SK-N-SH (cell line): ENCODE results near the gene NANS. TPM values are rescaled to one million over a fixed set of nuclear protein-coding genes. Genes with fewer than 3 reads are reported as not detected.
A peak's percentile ranks its signal among the peaks of the same experiment; 100 is the strongest.
"Not testable (repeated sequence)": the region's sequence is repeated elsewhere in the genome, so short reads cannot be mapped to it uniquely, and the experiment has no call there.

Experiments
- CTCF ChIA-PET: fragments of 300-600, 350-600 bp; formaldehyde crosslinking; extraction: SDS; loops from one replicate; lab custom pipeline; 2021; lab: Yijun Ruan, JAX
- POLR2A ChIA-PET: fragments of 350-600 bp; sonication (Branson Sonifier 250); formaldehyde crosslinking; extraction: SDS; loops from one replicate; lab custom pipeline; 2020; ENCODE audit warnings: antibody characterized with exemption, inconsistent platforms; lab: Yijun Ruan, JAX
- DNase-seq: peaks from one replicate; pipeline ENCODE4 v3.0.0; 2012
- H2AFZ ChIP-seq: fragments of 200-600 bp; sonication (generic); 2 replicates; pipeline ENCODE4 v1.8.1; 2016; ENCODE audit warnings: antibody characterized with exemption, mild to moderate bottlenecking, low read depth
- H3F3A ChIP-seq: fragments of 200-600 bp; sonication (generic); replicated peaks from 2 replicates; pipeline ENCODE3; 2016; ENCODE audit warnings: antibody characterized with exemption, mild to moderate bottlenecking; ENCODE audit not compliant: insufficient read depth
- H3K27ac ChIP-seq, 2 experiments: fragments of 200-500 bp in 1 of 2; fragments of 200-600 bp in 1 of 2; sonication (Bioruptor generic) in 1 of 2; sonication (generic), shearing (Covaris generic) in 1 of 2; 2 replicates each; pipeline versions ENCODE4 v1.5.1 to v1.6.1; 2014 to 2016; ENCODE audit warnings: low read depth in 2 of 2, inconsistent platforms in 1 of 2, low read length in 1 of 2, mild to moderate bottlenecking in 1 of 2, mixed read lengths in 1 of 2
- H3K27me3 ChIP-seq: fragments of 200-600 bp; sonication (generic), shearing (Covaris generic); 2 replicates; pipeline ENCODE4 v1.6.1; 2016; ENCODE audit warnings: mixed run types; ENCODE audit not compliant: insufficient read depth
- H3K36me3 ChIP-seq, 2 experiments: fragments of 200-500 bp in 1 of 2; fragments of 200-600 bp in 1 of 2; sonication (Bioruptor generic) in 1 of 2; sonication (generic) in 1 of 2; replicated peaks in 1 of 2; 2 replicates each; pipeline versions ENCODE3 to v1.5.1; 2014 to 2016; ENCODE audit warnings: low read length in 1 of 2, mild to moderate bottlenecking in 1 of 2; ENCODE audit not compliant: insufficient read depth in 2 of 2, control insufficient read depth in 1 of 2
- H3K4me1 ChIP-seq, 2 experiments: fragments of 200-500 bp in 1 of 2; fragments of 200-600 bp in 1 of 2; sonication (Bioruptor generic) in 1 of 2; sonication (generic), shearing (Covaris generic) in 1 of 2; 2 replicates each; pipeline versions ENCODE4 v1.5.1 to v1.6.1; 2014 to 2016; ENCODE audit warnings: low read depth in 1 of 2, low read length in 1 of 2, mixed run types in 1 of 2; ENCODE audit not compliant: insufficient read depth in 2 of 2, control insufficient read depth in 1 of 2
- H3K4me2 ChIP-seq: fragments of 200-600 bp; sonication (generic), shearing (Covaris generic); 2 replicates; pipeline ENCODE4 v1.6.1; 2017; ENCODE audit warnings: mixed run types
- H3K4me3 ChIP-seq, 2 experiments: fragments of 200-500 bp in 1 of 2; fragments of 200-600 bp in 1 of 2; sonication (Bioruptor generic) in 1 of 2; sonication (generic), shearing (Covaris generic) in 1 of 2; 2 replicates each; pipeline versions ENCODE4 v1.5.1 to v1.8.1; 2014 to 2016; ENCODE audit warnings: low read depth in 2 of 2, inconsistent platforms in 1 of 2, low read length in 1 of 2, mild to moderate bottlenecking in 1 of 2, mixed read lengths in 1 of 2, moderate library complexity in 1 of 2
- H3K79me2 ChIP-seq: fragments of 200-600 bp; sonication (generic); 2 replicates; pipeline ENCODE4 v1.8.1; 2017; ENCODE audit warnings: mild to moderate bottlenecking; ENCODE audit not compliant: insufficient read depth
- H3K9ac ChIP-seq: fragments of 200-600 bp; sonication (generic); 2 replicates; pipeline ENCODE4 v1.6.1; 2017; ENCODE audit warnings: mixed run types
- H3K9me2 ChIP-seq: fragments of 200-600 bp; sonication (generic); 2 replicates; pipeline ENCODE4 v1.6.1; 2017; ENCODE audit warnings: mixed run types
- H3K9me3 ChIP-seq: fragments of 200-600 bp; sonication (generic); 2 replicates; pipeline ENCODE4 v1.6.1; 2017; ENCODE audit warnings: mixed run types, mild to moderate bottlenecking, moderate library complexity
- H4K20me1 ChIP-seq: fragments of 200-600 bp; sonication (generic); 2 replicates; pipeline ENCODE4 v1.6.1; 2017; ENCODE audit warnings: mild to moderate bottlenecking, mixed run types; ENCODE audit not compliant: insufficient read depth
- CHD2 ChIP-seq: fragments of 150-350 bp; IDR thresholded peaks from 2 replicates; pipeline ENCODE4 v1.6.1; 2018; ENCODE audit warnings: low read length; ENCODE audit not compliant: partially characterized antibody
- EP300 ChIP-seq, 2 experiments: IDR thresholded peaks; 2 replicates each; pipeline versions ENCODE4 v1.4.0 to v1.6.1; 2012; ENCODE audit warnings: borderline replicate concordance in 1 of 2, low read depth in 1 of 2, low read length in 1 of 2
- FOSL2 ChIP-seq: IDR thresholded peaks from 2 replicates; pipeline ENCODE4 v1.4.0; 2012; ENCODE audit warnings: low read depth, mild to moderate bottlenecking, moderate library complexity, borderline replicate concordance
- GATA2 ChIP-seq: sonication (generic); formaldehyde crosslinking; IDR thresholded peaks from 2 replicates; pipeline ENCODE4 v1.5.0; 2020; ENCODE audit warnings: mild to moderate bottlenecking, missing genetic modification reagents
- JUND ChIP-seq: IDR thresholded peaks from 2 replicates; pipeline ENCODE4 v1.4.0; 2012
- MXI1 ChIP-seq: IDR thresholded peaks from 2 replicates; pipeline ENCODE4 v1.6.1; 2012; ENCODE audit warnings: mild to moderate bottlenecking, low read depth, low read length, improper control_type of control experiment
- RAD21 ChIP-seq: IDR thresholded peaks from 2 replicates; pipeline ENCODE4 v1.6.1; 2012; ENCODE audit warnings: mild to moderate bottlenecking, low read length
- RCOR1 ChIP-seq: fragments of 150-350 bp; IDR thresholded peaks from 2 replicates; pipeline ENCODE4 v1.6.1; 2017; ENCODE audit warnings: antibody characterized with exemption, low read length
- RFX5 ChIP-seq: IDR thresholded peaks from 2 replicates; pipeline ENCODE4 v1.6.1; 2012; ENCODE audit warnings: mild to moderate bottlenecking, improper control_type of control experiment, low read length
- RXRA ChIP-seq: IDR thresholded peaks from 2 replicates; pipeline ENCODE4 v1.4.0; 2012; ENCODE audit warnings: low read depth, mild to moderate bottlenecking, borderline replicate concordance
- SMC3 ChIP-seq: IDR thresholded peaks from 2 replicates; pipeline ENCODE4 v1.6.1; 2012; ENCODE audit warnings: low read depth, low read length, improper control_type of control experiment
- TAF1 ChIP-seq: IDR thresholded peaks from 2 replicates; pipeline ENCODE4 v1.6.1; 2012; ENCODE audit warnings: low read depth, mild to moderate bottlenecking, low read length, moderate library complexity, borderline replicate concordance
- YY1 ChIP-seq: IDR thresholded peaks from 2 replicates; pipeline ENCODE4 v1.4.0; 2012; ENCODE audit warnings: low read depth, mild to moderate bottlenecking
- WGBS: methylation state at CpG from one replicate; pipeline ENCODE4 v1.1.6; 2017; ENCODE audit warnings: low lambda C conversion rate; 5-methylcytosine and 5-hydroxymethylcytosine counted together
- polyA plus RNA-seq, 3 experiments: library from polyadenylated mRNA; depleted of rRNA; stranded (reverse); fragments of >200 nt; gene quantifications; 2 replicates each; pipeline ENCODE4 v1.2.3, GENCODE V29; 2012
- TF ChIP-seq, protein P1 (sequence below): IDR thresholded peaks from 2 replicates; pipeline ENCODE4 v1.4.0; 2012; ENCODE audit warnings: low read depth, borderline replicate concordance
- TF ChIP-seq, protein P2 (sequence below): IDR thresholded peaks from 2 replicates; pipeline ENCODE4 v1.4.0; 2012; ENCODE audit warnings: low read depth
- TF ChIP-seq, protein P3 (sequence below): fragments of 200-600 bp; sonication (generic); IDR thresholded peaks from 2 replicates; pipeline ENCODE4 v1.6.1; 2017; ENCODE audit warnings: antibody characterized with exemption, mild to moderate bottlenecking, moderate library complexity

The NANS gene
- polyA plus RNA-seq, 1 of the 3 experiments (the other 2 are of a cell fraction), result 61.3 TPM

DNA sequence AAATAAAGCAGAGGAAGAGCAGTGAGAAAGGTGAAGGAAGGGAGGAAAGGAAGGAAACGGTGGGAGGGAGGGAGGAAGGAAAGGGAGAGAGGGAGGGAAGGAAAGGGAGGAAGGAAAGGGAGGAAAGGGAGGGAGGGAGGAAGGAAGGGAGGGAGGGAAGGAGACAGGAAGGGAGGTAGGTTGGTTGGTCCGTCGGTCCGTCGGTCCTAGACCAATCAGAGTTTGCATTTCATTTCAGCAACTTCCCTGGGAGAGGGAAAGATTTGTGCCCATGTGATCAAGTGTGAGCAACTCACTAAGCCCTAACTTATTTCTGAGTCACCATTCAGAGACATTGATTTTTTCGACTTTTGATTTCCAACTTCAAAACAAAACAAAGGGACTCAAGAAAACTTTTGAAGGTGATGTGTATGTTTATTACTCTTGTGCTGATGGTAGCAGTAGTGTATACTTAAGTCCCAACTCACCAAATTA is 18.8 kb downstream of the NANS start:
- Histone ChIP-seq H3K4me3 (no peak overlapping the region), H3K27me3 (no peaks in the 10 kb centered on the region), H3K9ac (no peak overlapping the region), H3K9me3 (no peaks in the 10 kb centered on the region), H3K79me2 (no peaks in the 10 kb centered on the region; the same call in 1 of the 2 replicates), H4K20me1 (0 out of 2 replicates have a peak, but pooled peaks cover 3% of the 10 kb centered on the region), H3K4me2 (no peak overlapping the region), H3F3A (peaks cover 3% of the 10 kb centered on the region), H3K4me1 (no peaks in the 10 kb centered on the region; a peak in 2 of 4 replicates), H3K9me2 (no peaks in the 10 kb centered on the region), H3K36me3 (peaks cover 11 to 15% of the 10 kb centered on the region in 2 experiments), H3K27ac (no peak overlapping the region; a peak in 1 of 4 replicates), H2AFZ (no peak overlapping the region)
- DNase-seq, result no peak
- TF ChIP-seq, protein P1, sequence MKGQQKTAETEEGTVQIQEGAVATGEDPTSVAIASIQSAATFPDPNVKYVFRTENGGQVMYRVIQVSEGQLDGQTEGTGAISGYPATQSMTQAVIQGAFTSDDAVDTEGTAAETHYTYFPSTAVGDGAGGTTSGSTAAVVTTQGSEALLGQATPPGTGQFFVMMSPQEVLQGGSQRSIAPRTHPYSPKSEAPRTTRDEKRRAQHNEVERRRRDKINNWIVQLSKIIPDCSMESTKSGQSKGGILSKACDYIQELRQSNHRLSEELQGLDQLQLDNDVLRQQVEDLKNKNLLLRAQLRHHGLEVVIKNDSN, result peak; percentile 19; the same call in 1 of the 2 replicates
- TF ChIP-seq RCOR1 (no peak), CHD2 (no peak), EP300 (IDR thresholded peaks at IDR 0.05; ENCODE audit: borderline replicate concordance in 1 of 2, low read depth in 1 of 2, low read length in 1 of 2) (no peak), GATA2 (no peak), MXI1 (no peak), RAD21 (no peak)
- TF ChIP-seq, protein P2, sequence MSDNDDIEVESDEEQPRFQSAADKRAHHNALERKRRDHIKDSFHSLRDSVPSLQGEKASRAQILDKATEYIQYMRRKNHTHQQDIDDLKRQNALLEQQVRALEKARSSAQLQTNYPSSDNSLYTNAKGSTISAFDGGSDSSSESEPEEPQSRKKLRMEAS, result no peak
- ChIA-PET CTCF (interaction anchor here (0.6 to 3.0 kb wide), 12 partner anchors 13 to 188 kb away, joined by 3 to 22 read pairs (median 4); partner anchors contain the start of genes CORO2A and NANS), POLR2A (interaction anchor here (0.6 kb wide), 1 partner anchor 118 kb away, joined by 3 read pairs; no protein-coding TSS in a partner anchor)
- 81% methylated on average over 6 of the region's 6 CpGs for whole genome bisulfite sequencing

DNA sequence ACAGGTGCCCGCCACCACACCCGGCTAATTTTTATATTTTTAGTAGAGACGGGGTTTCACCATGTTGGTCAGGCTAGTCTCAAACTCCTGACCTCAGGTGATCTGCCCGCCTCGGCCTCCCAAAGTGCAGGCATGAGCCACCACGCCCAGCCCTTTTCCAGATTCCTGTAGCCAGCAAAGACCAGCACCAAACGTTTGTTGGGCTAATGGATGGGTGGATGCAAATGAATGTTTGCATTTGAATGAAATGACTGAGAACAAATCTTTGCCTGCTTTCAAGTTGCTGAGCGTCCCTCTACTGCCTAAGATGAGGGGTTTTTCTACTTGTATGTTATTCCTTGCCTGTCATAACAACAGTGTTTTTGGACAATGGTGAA is 20.0 kb downstream of the NANS start:
- DNase-seq, H2AFZ ChIP-seq, H3K79me2 ChIP-seq, H3K9ac ChIP-seq, H3K27me3 ChIP-seq, H3F3A ChIP-seq, POLR2A ChIA-PET, H4K20me1 ChIP-seq, H3K4me2 ChIP-seq, H3K4me3 ChIP-seq, H3K27ac ChIP-seq, H3K9me3 ChIP-seq, H3K4me1 ChIP-seq, H3K9me2 ChIP-seq: not testable (repeated sequence)
- CTCF ChIA-PET, result interaction anchor here (0.6 to 2.2 kb wide), 5 partner anchors 129 to 187 kb away, joined by 3 to 10 read pairs (median 5); no protein-coding TSS in a partner anchor
- 98% methylated on average over 8 of the region's 8 CpGs for WGBS
- H3K36me3 ChIP-seq, result peaks cover 17 to 19% of the 10 kb centered on the region in 2 experiments

DNA sequence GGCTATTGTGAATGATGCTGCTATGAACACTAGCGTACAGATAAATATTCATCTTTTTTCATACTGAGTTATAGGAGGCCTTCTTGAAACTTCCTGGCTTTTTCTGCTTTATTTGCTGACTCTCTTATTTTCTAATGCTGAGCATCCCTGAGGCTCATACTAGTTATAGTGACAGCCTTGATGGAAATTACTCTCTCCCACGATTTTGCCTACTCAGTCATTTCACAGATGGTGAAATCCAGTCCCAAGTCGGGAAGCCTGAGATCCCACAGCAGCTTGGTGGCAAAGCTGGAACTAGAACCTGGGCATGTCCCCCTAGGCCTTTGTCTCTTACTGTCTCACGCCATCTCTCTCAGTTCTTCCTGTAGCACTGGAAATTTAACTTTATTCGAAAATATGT is 22.4 kb downstream of the NANS start:
- ChIA-PET POLR2A (interaction anchor here (1.0 kb wide), 1 partner anchor 178 kb away, joined by 4 read pairs; no protein-coding TSS in a partner anchor), CTCF (interaction anchor here (0.7 to 1.4 kb wide), 3 partner anchors 17 to 156 kb away, joined by 3 to 4 read pairs (median 3); partner anchors contain the start of gene TRMO)
- Histone ChIP-seq H4K20me1 (no peaks in the 10 kb centered on the region), H3K4me2 (no peak overlapping the region), H3K79me2 (no peaks in the 10 kb centered on the region; the same call in 1 of the 2 replicates), H3K9me2 (no peaks in the 10 kb centered on the region), H3K4me3 (no peak overlapping the region), H3K9ac (no peak overlapping the region), H2AFZ (no peak overlapping the region), H3K9me3 (no peaks in the 10 kb centered on the region), H3F3A (peaks cover 3% of the 10 kb centered on the region), H3K36me3 (peaks cover 20 to 35% of the 10 kb centered on the region in 2 experiments), H3K27ac (no peak overlapping the region), H3K4me1 (peaks cover 3 to 5% of the 10 kb centered on the region in 2 experiments; a peak in 2 of 4 replicates), H3K27me3 (no peaks in the 10 kb centered on the region)
- WGBS, result 76% methylated on average over 5 of the region's 5 CpGs
- no peak for DNase-seq
- TF ChIP-seq TAF1 (no peak), SMC3 (no peak), GATA2 (no peak), RFX5 (no peak), FOSL2 (no peak), YY1 (no peak), JUND (no peak), RXRA (no peak)
- TF ChIP-seq, protein P3, sequence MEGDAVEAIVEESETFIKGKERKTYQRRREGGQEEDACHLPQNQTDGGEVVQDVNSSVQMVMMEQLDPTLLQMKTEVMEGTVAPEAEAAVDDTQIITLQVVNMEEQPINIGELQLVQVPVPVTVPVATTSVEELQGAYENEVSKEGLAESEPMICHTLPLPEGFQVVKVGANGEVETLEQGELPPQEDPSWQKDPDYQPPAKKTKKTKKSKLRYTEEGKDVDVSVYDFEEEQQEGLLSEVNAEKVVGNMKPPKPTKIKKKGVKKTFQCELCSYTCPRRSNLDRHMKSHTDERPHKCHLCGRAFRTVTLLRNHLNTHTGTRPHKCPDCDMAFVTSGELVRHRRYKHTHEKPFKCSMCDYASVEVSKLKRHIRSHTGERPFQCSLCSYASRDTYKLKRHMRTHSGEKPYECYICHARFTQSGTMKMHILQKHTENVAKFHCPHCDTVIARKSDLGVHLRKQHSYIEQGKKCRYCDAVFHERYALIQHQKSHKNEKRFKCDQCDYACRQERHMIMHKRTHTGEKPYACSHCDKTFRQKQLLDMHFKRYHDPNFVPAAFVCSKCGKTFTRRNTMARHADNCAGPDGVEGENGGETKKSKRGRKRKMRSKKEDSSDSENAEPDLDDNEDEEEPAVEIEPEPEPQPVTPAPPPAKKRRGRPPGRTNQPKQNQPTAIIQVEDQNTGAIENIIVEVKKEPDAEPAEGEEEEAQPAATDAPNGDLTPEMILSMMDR, result no peak
- TF ChIP-seq, protein P1, result no peak
- TF ChIP-seq, protein P2, result no peak
